NT2/D1 (cell line): ENCODE results near the gene SHROOM2.
A peak's percentile ranks its signal among the peaks of the same experiment; 100 is the strongest.

Source experiments
- DNase-seq: peaks from one replicate; pipeline ENCODE4 v3.0.0-alpha.2; 2011; ENCODE audit warnings: low read depth, low spot score
- H3K27me3 ChIP-seq: 2 replicates; pipeline ENCODE4 v1.6.0; 2011; ENCODE audit warnings: mild to moderate bottlenecking; ENCODE audit not compliant: insufficient read length, insufficient read depth
- H3K36me3 ChIP-seq: 2 replicates; pipeline ENCODE4 v1.6.1; 2011; ENCODE audit warnings: mild to moderate bottlenecking, low read length, mixed read lengths; ENCODE audit not compliant: insufficient read depth, insufficient read length
- H3K4me1 ChIP-seq: 2 replicates; pipeline ENCODE4 v1.5.1; 2011; ENCODE audit not compliant: insufficient read depth, insufficient read length
- H3K4me3 ChIP-seq: 2 replicates; pipeline ENCODE4 v1.5.1; 2011; ENCODE audit warnings: low read depth; ENCODE audit not compliant: insufficient read length
- H3K9ac ChIP-seq: 2 replicates; pipeline ENCODE4 v1.6.0; 2011; ENCODE audit warnings: low read depth; ENCODE audit not compliant: insufficient read length
- H3K9me3 ChIP-seq: 2 replicates; pipeline ENCODE4 v1.5.1; 2011; ENCODE audit warnings: mild to moderate bottlenecking, low read length; ENCODE audit not compliant: insufficient read depth
- SUZ12 ChIP-seq: IDR thresholded peaks from 2 replicates; pipeline ENCODE4 v1.6.1; 2011; ENCODE audit not compliant: insufficient read length, insufficient read depth; ENCODE audit errors: extremely low read depth
- YY1 ChIP-seq: IDR thresholded peaks from 2 replicates; pipeline ENCODE4 v1.6.1; 2011; ENCODE audit not compliant: insufficient read length, insufficient read depth
- ZNF274 ChIP-seq: IDR thresholded peaks from 2 replicates; pipeline ENCODE4 v1.6.1; 2011; ENCODE audit warnings: mild to moderate bottlenecking, low read depth, low read length

SHROOM2 gene

DNA sequence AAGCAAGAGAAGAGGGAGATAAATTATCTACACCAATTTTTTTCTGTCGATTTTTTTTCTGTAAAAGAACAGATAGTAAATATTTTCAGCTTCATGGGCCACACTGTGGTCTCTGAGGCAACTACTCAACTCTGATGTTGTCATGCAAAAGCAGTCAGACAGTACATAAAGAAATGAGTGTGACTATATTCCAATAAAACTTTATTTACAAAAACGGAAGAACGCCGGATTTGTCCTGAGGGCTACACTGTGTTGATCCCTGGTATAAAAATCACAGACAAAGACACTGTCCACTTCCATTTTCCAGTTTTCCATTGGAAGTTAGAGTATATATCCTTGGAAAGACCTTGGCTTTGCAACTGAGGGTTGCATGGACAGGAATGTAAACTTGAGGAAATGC lies 38.6 kb upstream of the SHROOM2 start:
- no peak overlapping the region for H3K9ac ChIP-seq
- no peak overlapping the region for H3K4me3 ChIP-seq
- peaks cover 3% of the 10 kb centered on the region for H3K4me1 ChIP-seq
- DNase-seq, result no peak
- TF ChIP-seq SUZ12 (no peak), ZNF274 (no peak), YY1 (no peak)
- H3K9me3 ChIP-seq, result no peaks in the 10 kb centered on the region
- H3K27me3 ChIP-seq, result no peaks in the 10 kb centered on the region
- peaks cover 43% of the 10 kb centered on the region for H3K36me3 ChIP-seq

- H3K4me1 ChIP-seq, result peaks cover 3% of the 10 kb centered on the region
- no peaks in the 10 kb centered on the region for H3K9me3 ChIP-seq
- H3K4me3 ChIP-seq, result no peak overlapping the region
- H3K27me3 ChIP-seq, result no peaks in the 10 kb centered on the region
- no peak overlapping the region for H3K9ac ChIP-seq
- TF ChIP-seq ZNF274 (no peak), YY1 (no peak), SUZ12 (no peak)
- DNase-seq, result no peak
- H3K36me3 ChIP-seq, result peaks cover 44% of the 10 kb centered on the region
Measured at GRCh38 chrX:9749146-9749692, 37.0 kb upstream of the SHROOM2 start.

GRCh38 chrX:9757366-9757765 lies 28.9 kb upstream of the SHROOM2 start:
- Histone ChIP-seq H3K9me3 (no peaks in the 10 kb centered on the region), H3K4me1 (no peaks in the 10 kb centered on the region), H3K36me3 (peaks cover 66% of the 10 kb centered on the region), H3K27me3 (no peaks in the 10 kb centered on the region), H3K4me3 (no peak overlapping the region), H3K9ac (no peak overlapping the region)
- no peak for DNase-seq
- TF ChIP-seq SUZ12 (no peak), ZNF274 (no peak), YY1 (no peak)

DNA sequence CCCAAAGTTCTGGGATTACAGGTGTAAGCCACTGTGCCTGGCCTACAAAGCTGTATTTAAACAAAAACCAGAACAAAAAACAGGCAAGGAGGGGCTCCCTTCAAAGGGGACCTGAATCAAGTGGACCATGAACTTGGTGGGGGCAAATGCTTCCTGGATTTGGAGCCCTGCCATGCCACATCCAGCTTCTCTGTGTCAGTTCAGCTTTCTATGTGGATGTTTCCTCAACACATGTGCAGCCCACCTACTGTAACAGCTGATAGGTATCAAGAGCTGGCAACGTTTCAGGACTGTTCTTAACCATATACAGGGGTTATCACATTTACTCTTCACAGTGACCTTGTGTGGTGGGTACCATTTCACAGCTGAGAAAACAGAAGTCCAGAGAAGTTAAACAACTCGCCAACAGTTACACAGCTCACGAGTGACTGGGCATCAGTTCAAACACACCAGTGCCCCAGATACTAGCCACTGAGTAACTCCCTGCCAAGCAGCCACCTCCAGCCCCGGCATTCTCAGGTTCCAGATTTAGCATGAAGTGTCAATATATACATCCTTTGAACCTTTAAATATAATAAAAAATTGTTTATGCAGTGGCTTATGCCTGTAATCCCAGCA lies 28.1 kb upstream of the SHROOM2 start:
- no peak overlapping the region for H3K9ac ChIP-seq
- no peaks in the 10 kb centered on the region for H3K27me3 ChIP-seq
- TF ChIP-seq SUZ12 (no peak), YY1 (no peak), ZNF274 (no peak)
- H3K4me1 ChIP-seq, result no peaks in the 10 kb centered on the region
- no peak overlapping the region for H3K4me3 ChIP-seq
- no peaks in the 10 kb centered on the region for H3K9me3 ChIP-seq
- no peak for DNase-seq
- peaks cover 65% of the 10 kb centered on the region for H3K36me3 ChIP-seq

DNA sequence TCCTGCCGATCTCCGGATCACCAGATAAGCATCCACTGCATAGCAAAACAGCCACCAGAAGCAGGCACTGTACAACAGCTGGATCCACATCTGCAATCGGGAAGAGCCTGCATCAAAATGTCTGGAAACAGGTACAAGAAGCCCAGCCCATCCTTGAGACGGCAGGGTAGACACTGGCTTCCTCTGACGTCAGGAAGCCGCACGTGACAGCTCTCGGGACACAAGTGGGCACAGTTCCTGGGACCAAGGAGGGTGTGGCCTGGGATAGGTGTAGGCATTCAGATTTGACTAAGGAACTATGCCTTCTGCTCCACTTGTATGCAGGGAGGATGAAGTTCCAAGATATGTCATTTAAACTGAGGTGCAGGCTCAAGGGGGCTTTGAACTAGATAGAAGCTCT lies 26.9 kb upstream of the SHROOM2 start:
- TF ChIP-seq ZNF274 (no peak), SUZ12 (no peak), YY1 (no peak)
- H3K9ac ChIP-seq, result no peak overlapping the region
- H3K27me3 ChIP-seq, result no peaks in the 10 kb centered on the region
- no peaks in the 10 kb centered on the region for H3K4me1 ChIP-seq
- no peak for DNase-seq
- no peaks in the 10 kb centered on the region for H3K9me3 ChIP-seq
- H3K36me3 ChIP-seq, result peaks cover 63% of the 10 kb centered on the region
- no peak overlapping the region for H3K4me3 ChIP-seq

DNA sequence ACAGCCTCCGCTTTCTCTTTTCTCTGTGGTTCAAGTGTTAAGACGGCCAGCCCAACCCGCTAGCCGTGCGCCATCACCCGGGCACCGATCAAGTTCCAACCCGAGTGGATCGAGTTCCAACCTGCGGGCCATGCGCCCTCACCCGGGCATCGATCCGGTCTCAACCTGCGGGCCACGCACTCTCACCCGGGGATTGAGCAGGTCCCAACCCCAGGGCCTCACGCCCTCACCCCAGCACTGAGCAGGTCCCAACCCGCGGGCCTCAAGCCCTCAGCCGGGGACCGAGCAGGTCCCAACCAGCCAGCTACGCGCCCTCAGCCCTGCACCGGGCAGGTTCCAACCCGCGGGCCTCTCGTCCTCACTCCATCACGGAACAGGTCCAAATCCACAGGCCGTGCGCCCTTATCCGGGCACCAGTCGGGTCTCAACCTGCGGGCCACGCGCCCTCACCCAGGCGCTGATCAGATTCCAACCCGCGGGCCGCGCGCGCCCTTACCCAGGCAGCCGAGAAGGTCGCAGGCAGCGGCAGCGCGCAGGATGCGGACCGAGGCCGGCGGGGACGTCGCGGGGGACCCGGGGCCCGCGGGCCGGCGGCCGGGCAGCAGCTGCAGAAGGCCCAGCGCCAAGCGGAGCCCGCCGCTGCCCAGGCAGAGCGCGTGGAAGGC lies 21.0 kb upstream of the SHROOM2 start:
- Histone ChIP-seq H3K4me3 (peak overlapping the region; percentile 80), H3K27me3 (no peaks in the 10 kb centered on the region), H3K36me3 (peaks cover 17% of the 10 kb centered on the region), H3K4me1 (peaks cover 2% of the 10 kb centered on the region), H3K9ac (peak overlapping the region; percentile 90), H3K9me3 (no peaks in the 10 kb centered on the region)
- TF ChIP-seq ZNF274 (no peak), YY1 (no peak), SUZ12 (no peak)
- DNase-seq, result no peak

- no peak for TF ChIP-seq YY1
- TF ChIP-seq ZNF274, result no peak
- no peak for TF ChIP-seq SUZ12
- Histone ChIP-seq H3K9ac (peak within 1 kb of the TSS; percentile 90), H3K4me1 (peaks cover 2% of the 10 kb centered on the region), H3K9me3 (no peaks in the 10 kb centered on the region), H3K4me3 (peak within 1 kb of the TSS; percentile 80), H3K27me3 (no peaks in the 10 kb centered on the region), H3K36me3 (peaks cover 12% of the 10 kb centered on the region)
- no peak for DNase-seq
Measured at GRCh38 chrX:9765737-9766097, 20.5 kb upstream of the SHROOM2 start, which contains the start of gene GPR143. Gene GPR143, minus strand, starts transcription at chrX:9765847. Its CDS starts 30 bp downstream, at chrX:9765817.
